ENCODE measurements around the gene CARS1. TPM values are rescaled to one million over a fixed set of nuclear protein-coding genes. Genes with fewer than 3 reads are reported as not detected.

Gene CARS1
- total and polyA plus RNA-seq, 2 donors (not counting 1 experiment from before 2014, with no cell fraction given) = 31.3 to 49.5 TPM

DNA sequence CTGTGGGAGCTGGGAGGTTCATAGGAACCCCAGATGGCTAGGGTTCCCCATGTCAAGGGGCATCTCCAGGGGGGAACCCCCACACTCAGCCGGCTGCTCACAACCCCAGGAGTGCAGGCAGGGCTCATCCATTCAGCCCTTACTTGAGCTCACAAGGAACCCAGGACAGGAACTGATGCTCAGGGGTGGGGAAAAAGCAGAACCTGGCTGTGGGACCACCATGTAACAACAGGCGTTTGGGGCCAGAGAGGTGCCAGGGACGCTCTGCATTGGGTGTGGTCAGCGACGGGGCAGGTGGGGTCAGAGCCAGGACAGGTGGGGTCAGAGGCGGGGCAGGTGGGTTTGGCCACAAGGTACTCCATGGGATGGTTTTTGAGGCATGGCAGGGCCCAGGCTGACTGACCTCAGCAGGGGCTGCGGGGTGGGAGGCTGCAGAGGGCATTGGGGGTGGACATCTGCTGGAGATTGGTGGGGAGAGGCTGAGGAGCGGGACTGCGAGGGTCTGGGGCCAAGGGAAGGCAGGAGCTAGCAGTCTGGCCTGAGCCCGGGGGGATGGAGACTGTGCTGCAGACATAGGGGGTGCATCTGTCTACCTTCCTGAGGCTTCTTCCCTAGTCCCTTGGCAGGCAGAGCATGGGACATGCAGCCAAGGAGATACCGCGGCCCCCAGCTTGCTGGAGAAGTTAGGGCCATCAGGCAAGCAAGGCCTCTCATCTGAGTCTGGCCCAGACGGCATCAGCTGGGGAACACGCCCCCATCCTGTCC, 34.0 kb upstream of the CARS1 start:
- POLR2A ChIA-PET = interaction anchor here (0.7 to 1.2 kb wide), 2 partner anchors 54 to 99 kb away, joined by 3 read pairs; partner anchors contain the start of gene NAP1L4
- CTCF ChIA-PET = interaction anchor here (0.7 to 6.2 kb wide), 32 partner anchors 9 to 565 kb away, joined by 3 to 112 read pairs (median 6); partner anchors contain the start of genes CARS1 and NAP1L4
- H3K9ac ChIP-seq (ENCODE audit: low read length) = no peak overlapping the region
- 79% methylated on average over 14 of the region's 14 CpGs for WGBS (ENCODE audit: insufficient coverage)
- TF ChIP-seq, protein P1, sequence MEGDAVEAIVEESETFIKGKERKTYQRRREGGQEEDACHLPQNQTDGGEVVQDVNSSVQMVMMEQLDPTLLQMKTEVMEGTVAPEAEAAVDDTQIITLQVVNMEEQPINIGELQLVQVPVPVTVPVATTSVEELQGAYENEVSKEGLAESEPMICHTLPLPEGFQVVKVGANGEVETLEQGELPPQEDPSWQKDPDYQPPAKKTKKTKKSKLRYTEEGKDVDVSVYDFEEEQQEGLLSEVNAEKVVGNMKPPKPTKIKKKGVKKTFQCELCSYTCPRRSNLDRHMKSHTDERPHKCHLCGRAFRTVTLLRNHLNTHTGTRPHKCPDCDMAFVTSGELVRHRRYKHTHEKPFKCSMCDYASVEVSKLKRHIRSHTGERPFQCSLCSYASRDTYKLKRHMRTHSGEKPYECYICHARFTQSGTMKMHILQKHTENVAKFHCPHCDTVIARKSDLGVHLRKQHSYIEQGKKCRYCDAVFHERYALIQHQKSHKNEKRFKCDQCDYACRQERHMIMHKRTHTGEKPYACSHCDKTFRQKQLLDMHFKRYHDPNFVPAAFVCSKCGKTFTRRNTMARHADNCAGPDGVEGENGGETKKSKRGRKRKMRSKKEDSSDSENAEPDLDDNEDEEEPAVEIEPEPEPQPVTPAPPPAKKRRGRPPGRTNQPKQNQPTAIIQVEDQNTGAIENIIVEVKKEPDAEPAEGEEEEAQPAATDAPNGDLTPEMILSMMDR (IDR thresholded peaks at IDR 0.05) = no peak
- no peak for TF ChIP-seq EZH2 (IDR thresholded peaks at IDR 0.05; ENCODE audit: borderline replicate concordance, insufficient read depth, low read depth, low read length, poor library complexity, severe bottlenecking)
- Mint-ChIP-seq H3K4me1 (no peaks in the 10 kb centered on the region), H3K27ac (no peak overlapping the region), H3K4me3 (no peak overlapping the region), H3K9me3 (ENCODE audit: insufficient read depth) (no peaks in the 10 kb centered on the region), H3K27me3 (peaks cover 18% of the 10 kb centered on the region)
- no peak overlapping the region for H3K27ac ChIP-seq (ENCODE audit: low read length in 2 of 2)
- peaks cover 0 to 7% (median 0%) of the 10 kb centered on the region in 4 experiments for H3K27me3 ChIP-seq (replicated peaks in 1 of 4; ENCODE audit: control extremely low read depth in 1 of 4, control insufficient read depth in 3 of 4, insufficient read depth in 4 of 4, low read length in 3 of 4)
- H3K4me1 ChIP-seq (ENCODE audit: control insufficient read depth in 2 of 2, insufficient read depth in 2 of 2, low read length in 2 of 2) = peaks cover 0 to 6% of the 10 kb centered on the region in 2 donors
- H2AFZ ChIP-seq (ENCODE audit: insufficient read depth, low read depth, low read length, poor library complexity, severe bottlenecking) = no peak overlapping the region
- DNase-seq = no peak
- H3K4me2 ChIP-seq (replicated peaks; ENCODE audit: low read depth, low read length, poor library complexity, severe bottlenecking) = no peak overlapping the region
- intact Hi-C loops (cut with micrococcal nuclease) = loop anchor here (1.0 to 5.0 kb wide), 2 partner anchors 54 to 99 kb away; partner anchors contain the start of gene NAP1L4
- no peak for ATAC-seq (ENCODE audit: low read depth)
- no peak overlapping the region for H3K4me3 ChIP-seq (ENCODE audit: control extremely low read depth in 1 of 5, extremely low read depth in 1 of 5, insufficient read depth in 1 of 5, low read depth in 2 of 5, low read length in 4 of 5)
- no peaks in the 10 kb centered on the region for H3K79me2 ChIP-seq (ENCODE audit: control insufficient read depth, insufficient read depth, low read length)
- no peaks in the 10 kb centered on the region for H3K9me3 ChIP-seq (ENCODE audit: control extremely low read depth in 1 of 3, control insufficient read depth in 2 of 3, insufficient read depth in 1 of 3, low read length in 2 of 3)
- no peaks in the 10 kb centered on the region for H4K20me1 ChIP-seq (ENCODE audit: control insufficient read depth, insufficient read depth, low read length, poor library complexity, severe bottlenecking)
- H3K36me3 ChIP-seq (replicated peaks in 1 of 2; ENCODE audit: control extremely low read depth in 1 of 2, control insufficient read depth in 1 of 2, extremely low read depth in 1 of 2, insufficient read depth in 2 of 2, low read length in 1 of 2) = no peaks in the 10 kb centered on the region

All from B cell (primary cell).